Mesenteric fat pad (tissue), 1 donor: Measurements from ENCODE around the gene CCNE1. TPM values are rescaled to one million over a fixed set of nuclear protein-coding genes. Genes with fewer than 3 reads are reported as not detected.
"Not testable (repeated sequence)": the region's sequence is repeated elsewhere in the genome, so short reads cannot be mapped to it uniquely, and the experiment has no call there.

Source experiments
- DNase-seq: peaks from one replicate; pipeline ENCODE4 v3.0.0-alpha.2; 2020; ENCODE audit warnings: low spot score
- total RNA-seq: library from RNA; stranded (reverse); fragmentation: NEBNext Ultra II Directional; extraction: Animal tissue kit (Norgen Biotek cat#: 25700); gene quantifications from one replicate; pipeline ENCODE4 v1.2.1, GENCODE V29; 2021
- donor health status: DM: yes; HTN: yes; CAD: no.

The CCNE1 gene
- total RNA-seq, 1 donor from 2014 or later, result 2.0 TPM

DNA sequence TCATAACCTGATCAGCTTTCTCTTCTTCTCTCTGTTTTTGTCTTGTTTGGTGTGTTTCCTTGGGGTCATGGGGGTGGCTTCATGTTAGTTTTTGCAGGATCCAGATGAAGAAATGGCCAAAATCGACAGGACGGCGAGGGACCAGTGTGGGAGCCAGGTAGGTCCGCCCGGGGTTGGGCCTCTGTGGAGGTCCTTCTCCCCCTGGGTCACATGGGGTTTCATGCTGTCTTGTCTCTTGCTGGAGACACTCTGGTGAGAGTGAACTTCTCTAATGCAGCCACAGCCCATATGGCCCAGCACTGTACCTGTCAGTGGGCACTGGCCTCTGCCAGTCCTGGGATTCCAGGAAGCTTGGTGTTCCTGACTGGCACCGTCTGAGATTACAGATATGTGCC is 1.1 kb downstream of the CCNE1 start:
- DNase-seq, result no peak

DNA sequence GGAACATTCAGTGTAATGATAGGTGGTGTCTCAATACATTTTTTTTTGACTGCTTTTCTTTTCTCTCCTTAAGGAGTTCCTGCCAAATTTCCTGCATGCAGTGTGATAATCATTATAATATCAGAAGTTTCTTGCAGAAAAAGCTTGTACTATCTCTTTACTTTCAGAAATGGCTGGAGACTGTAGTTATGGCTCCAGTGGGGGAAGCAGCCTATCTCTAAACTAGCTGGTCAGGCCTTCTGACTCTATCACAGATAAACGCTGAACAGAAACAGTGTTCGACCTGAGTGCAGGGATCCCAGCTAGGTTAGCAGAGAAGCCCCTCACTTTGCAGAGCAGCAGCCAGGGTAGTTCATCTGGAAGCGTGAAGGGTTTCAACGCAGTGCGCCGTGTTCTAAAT is 1.9 kb downstream of the CCNE1 start:
- DNase-seq, result no peak

DNA sequence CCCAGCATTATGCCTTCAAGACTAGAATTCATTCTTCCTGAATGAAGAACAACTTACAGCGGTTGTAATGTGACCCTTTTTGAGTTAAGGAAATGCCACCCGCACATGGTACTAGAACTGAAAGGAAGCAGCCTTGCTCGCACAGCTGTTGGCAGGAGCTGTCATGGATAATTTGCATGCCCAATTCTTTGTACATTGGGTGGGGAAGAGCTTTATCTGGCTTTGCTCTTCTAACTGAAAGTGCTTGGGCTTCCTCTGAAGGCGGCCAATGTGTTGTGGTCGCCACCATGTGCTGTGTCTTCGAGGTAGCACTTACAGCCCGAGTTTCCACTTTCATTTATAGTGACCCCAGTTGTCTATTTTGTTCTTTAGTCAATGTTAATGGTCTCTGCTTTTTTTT is 3.4 kb downstream of the CCNE1 start:
- DNase-seq, result no peak

DNA sequence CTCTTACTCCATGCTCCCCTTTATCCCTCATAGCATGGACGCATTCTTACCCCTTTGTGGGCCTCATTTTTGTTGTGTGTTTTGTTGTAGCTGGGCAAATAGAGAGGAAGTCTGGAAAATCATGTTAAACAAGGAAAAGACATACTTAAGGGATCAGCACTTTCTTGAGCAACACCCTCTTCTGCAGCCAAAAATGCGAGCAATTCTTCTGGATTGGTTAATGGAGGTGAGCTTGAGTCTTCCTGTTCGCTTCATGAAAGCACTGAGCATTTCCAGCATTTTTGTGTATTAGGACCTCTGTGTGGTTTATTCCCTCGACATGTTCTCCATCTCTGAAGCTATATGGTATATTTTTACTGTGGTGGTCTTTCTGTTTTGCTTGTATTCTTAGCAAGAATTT is 5.5 kb downstream of the CCNE1 start:
- no peak for DNase-seq

DNA sequence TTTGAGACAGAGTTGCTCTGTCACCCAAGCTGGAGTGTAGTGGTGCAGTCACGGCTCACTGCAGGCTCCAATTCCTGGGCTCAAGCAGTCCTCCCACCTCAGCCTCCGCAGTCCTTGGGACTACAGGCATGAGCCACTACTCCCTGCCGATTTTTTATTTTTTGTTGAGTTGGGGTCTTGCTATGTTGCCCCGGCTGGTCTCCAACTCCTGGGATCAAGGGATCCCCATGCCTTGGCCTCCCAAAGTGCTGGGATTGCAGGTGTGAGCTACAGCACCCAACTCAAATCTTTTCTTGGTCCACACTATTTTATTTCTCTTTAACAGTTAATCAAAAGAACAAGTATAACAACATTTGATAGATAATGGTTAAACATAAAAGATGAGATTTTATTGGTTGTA is 7.5 kb downstream of the CCNE1 start:
- no peak for DNase-seq

DNA sequence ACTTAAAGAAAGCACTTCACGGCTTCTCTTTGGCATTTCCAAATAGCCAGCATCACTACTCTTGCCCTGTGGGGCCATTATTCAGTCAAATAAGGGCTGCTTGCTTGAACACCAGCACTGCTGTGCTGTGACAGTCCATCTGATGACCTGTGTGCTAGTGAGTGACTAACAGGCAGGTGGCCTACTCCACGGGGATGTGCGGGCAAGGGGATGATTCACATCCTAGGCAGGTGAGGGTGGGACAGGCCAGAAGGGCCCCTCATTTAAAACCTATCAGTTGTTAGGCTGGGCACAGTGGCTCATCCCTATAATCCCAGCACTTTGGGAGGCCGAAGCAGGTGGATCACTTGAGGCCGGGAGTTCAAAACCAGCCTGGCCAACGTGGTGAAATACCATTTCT is 8.2 kb downstream of the CCNE1 start:
- DNase-seq, result no peak

DNA sequence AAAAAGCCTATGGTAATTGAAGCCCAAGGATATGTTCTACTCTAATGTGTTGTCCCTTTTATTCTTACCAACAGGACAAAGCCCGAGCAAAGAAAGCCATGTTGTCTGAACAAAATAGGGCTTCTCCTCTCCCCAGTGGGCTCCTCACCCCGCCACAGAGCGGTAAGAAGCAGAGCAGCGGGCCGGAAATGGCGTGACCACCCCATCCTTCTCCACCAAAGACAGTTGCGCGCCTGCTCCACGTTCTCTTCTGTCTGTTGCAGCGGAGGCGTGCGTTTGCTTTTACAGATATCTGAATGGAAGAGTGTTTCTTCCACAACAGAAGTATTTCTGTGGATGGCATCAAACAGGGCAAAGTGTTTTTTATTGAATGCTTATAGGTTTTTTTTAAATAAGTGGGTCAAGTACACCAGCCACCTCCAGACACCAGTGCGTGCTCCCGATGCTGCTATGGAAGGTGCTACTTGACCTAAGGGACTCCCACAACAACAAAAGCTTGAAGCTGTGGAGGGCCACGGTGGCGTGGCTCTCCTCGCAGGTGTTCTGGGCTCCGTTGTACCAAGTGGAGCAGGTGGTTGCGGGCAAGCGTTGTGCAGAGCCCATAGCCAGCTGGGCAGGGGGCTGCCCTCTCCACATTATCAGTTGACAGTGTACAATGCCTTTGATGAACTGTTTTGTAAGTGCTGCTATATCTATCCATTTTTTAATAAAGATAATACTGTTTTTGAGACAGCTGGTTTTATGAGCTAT is 12.0 kb downstream of the CCNE1 start:
- DNase-seq, result peak; percentile 47

DNA sequence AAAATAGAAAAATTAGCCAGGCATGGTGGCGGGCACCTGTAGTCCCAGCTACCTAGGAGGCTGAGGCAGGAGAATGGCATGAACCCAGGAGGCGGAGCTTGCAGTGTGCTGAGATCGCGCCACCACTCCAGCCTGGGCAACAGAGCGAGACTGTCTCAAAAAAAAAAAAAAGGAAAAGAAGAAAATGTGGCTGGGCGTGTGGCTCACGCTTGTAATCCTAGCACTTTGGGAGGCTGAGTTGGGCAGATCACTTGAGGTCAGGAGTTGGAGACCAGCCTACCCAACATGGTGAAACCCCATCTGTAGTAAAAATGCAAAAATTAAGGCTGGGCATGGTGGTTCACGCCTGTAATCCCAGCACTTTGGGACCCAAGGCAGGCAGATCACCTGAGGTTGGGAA is 13.5 kb downstream of the CCNE1 start:
- DNase-seq, result not testable (repeated sequence)

DNA sequence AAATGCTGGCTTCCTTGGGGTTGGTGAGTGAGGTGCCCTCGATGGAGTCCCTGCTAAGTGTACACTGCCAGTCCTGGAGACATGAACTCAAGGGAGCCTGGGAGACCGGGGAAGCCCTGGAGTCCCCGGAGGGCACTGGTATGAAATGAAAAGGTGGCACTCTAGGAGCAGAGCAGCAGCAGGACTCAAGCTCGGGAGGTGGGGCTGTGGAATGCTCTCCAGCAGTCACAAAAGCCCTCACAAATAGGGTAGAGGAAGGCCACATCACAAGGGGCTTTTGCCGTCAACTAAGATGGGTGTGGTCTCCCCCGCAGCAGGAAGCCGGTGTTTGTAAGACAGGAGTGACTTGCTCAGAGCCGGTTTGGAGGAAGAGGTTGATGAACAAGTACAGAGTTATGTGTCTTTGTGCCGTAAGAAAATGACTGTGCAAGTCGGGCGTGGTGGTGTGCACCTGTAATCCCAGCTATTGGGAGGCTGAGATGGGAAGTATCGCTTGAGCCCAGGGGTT is 19.3 kb downstream of the CCNE1 start:
- DNase-seq, result peak; percentile 78

DNA sequence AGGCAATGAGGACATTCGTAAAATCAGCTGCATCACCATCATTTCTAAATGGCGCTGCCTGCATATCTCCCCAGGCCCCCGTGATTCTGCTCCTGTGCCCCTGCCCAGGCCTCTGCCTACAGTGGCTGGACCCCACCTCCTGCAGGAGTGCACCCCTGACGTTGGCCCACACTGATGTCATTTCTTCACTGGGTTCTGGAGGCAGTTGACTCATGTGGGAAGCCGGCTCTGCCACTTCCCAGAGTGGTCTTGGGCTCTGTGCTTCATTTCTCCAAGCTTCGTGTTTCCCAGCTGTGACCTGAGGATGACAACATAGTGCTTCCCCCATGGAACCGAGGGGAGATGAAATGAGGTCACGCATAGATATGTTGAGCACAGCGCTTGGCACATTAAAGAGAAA is 19.9 kb downstream of the CCNE1 start:
- peak; percentile 65 for DNase-seq

DNA sequence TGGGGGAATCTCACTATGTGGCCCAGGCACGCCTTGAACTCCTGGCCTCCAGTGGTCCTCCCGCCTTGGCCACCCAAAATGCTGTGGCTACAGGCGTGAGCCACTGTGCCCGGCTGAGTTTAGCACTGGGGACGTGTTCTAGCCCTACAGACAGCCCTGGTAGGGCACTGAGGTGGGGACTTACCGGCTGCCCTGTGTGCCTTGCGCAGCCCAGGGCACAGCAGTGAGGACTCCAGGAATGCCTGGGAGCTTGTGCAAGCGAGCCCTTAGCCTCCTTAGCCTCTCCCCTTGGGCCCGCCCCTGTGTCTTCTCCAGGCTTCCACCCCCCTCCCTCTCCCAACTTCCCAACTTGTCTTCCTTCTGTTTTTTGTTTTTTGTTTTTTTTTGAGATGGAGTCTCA is 21.0 kb downstream of the CCNE1 start:
- peak; percentile 59 for DNase-seq

DNA sequence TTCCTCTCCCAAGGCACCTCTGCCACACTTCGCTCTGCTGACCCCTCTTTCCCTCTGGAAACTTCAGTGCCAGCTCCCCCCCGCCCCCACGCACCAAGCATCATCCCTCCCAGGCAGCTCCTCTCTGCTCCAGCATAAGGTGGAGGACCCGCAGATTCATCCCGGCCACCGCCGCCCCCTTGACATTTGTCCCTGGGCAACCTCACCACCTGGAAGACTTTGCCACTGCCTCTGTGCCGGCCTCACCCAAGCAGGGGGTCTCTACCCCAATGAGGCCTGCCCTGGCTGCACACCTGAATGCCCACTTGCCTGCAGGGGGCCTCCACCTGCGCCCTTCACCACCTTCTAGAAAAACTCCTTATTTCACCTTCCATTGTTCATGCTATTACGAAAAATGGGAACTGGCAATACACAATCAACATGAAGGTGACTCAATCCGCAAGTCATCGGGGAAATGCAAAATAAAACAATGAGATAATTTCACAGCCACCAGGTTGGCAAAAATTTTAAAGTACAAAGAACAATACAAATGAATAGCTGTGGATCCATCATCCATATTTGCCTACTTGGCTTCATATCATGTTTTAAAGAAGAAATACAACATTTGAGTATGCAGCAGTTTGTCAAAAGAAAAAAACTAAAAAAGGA is 21.9 kb downstream of the CCNE1 start:
- DNase-seq, result peak; percentile 69

DNA sequence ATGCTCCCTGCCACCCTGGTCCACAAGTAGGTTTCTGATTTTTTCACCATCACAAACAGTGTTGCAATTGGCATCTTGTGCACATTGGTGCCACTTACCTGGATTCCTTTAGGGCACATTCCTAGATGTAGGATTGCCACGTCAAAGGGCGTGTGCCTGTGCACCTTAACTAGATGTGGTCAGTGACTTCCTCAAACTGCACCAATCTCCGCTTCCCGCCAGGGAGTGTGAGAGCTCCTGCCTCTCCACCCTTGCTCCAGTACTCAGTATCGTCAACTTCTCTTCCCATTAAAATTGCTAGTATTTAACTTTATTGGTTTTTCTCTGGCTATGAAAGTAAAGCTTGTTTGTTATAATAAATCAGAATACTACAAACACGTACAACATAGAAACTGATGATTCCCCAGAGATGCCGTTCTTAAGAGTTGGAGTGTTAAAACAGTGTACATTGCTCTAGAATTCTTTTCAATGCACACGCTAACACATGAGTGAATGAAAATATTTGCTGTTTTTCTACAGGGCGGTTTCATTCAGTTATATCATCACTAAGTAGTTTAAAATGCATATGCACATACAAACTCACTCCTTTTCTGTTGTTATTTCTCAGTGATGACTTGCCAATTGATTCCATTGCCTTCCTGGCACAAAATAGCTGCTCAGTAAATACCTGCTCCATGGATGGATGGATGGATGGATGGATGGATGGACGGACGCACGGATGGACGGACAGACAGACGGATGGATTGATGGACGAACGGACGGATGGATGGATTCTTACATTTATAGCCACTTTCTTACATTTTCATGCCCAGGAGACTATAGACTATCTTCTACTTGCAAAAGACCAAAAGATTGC is 23.4 kb downstream of the CCNE1 start:
- DNase-seq, result peak; percentile 8

DNA sequence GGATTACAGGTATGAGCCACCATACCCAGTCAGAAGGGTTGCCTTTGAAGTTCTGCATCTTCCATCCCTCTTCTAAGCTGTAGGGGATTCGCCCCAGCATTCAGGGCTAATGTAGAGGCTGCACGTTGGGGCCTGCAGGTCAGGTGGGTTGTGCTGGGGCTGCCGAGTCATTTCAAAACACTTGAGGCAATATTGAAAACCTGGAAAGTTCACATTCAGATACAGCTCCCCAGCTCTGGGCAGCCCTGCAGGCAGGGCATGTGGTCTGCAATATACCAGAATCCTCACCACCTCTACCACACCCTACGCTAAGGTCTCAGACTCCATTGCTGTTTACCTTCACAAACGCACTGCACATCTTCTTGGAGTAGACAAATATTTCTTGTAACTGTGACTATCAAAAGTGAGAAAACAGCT is 24.6 kb downstream of the CCNE1 start:
- no peak for DNase-seq

DNA sequence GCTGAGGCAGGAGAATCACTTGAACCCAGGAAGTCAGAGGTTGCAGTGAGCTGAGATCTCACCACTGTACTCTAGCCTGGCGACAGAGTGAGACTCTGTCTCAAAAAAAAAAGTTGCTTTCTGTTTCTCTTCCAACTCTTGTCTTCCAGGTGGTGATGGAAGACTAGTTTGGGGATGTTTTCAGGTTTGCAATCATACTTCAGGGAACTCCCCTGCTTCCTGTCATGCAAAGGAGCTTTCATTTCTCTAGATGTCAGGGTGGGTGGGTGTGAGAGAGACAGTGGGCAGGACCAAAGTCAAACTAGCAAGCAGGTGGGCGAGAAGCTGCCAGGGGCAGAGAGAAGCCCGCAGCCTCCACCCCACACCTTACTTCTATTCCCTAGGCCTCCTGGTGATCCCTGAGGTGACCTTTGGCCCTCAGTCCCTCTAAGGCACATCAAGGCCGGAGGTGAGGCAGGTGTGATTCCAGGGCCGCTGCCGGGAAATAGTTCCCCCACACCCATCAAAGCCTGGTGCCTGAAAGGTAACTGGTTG is 25.7 kb downstream of the CCNE1 start:
- no peak for DNase-seq

DNA sequence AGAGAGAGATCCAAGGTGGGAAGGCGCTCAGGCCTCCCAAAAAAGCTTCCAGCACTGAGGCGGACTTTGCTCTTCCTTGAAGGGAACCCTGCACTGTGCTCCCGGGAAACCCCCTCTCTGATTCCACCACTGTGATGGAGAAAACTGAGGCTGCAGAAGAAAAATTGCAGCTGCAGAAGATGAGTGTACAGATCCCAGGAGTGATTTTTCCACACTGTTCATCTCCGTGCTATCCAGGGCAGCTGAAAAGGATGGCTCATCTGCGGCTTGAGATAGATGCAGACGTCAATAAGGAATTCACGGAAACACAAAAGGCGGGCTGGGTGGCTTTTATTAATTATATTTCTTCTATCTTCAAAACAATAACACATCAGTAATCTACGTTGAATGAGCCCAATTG is 26.2 kb downstream of the CCNE1 start:
- no peak for DNase-seq

DNA sequence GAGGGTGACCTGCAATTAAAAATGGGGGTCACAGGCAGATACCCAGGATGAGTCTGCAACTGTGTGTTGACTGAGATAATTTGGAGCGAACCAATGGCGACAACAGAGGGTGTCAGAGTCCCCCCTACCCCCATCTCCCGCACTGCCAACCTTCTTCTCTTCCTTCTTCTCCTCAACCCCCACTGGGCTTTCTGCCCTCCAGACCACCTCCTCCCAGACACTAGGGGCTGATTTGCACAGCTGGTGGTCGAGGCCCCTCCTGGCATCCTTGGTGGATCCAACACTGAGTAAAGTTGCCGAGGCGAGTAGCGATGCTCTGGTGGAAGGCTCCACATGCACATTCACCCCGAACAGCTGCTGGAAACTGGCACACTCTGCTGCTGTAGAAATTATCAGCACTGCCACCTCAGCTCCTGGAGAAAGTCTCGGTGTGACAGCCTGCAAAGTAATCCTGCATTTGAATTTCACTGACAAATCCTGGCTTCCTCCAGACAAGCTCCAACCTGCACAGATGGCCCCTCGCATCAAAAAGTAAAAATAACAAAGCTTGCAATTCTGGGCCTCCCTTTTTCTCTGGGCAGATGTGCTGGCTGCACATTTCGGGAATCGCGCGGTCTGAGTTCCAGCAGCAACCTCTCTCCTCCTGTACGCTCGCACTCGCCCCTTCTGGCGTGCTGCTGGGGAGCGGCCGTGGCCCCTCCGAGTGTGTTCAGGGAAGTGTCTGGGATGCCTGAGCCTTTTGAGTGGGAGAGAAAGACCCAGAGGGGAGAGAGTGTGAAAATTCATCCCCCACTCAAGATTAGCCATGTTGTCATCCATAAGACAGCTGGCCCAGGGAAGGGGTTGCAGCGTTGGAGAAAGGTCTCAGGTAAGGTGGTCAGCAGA is 28.5 kb downstream of the CCNE1 start:
- DNase-seq, result no peak

DNA sequence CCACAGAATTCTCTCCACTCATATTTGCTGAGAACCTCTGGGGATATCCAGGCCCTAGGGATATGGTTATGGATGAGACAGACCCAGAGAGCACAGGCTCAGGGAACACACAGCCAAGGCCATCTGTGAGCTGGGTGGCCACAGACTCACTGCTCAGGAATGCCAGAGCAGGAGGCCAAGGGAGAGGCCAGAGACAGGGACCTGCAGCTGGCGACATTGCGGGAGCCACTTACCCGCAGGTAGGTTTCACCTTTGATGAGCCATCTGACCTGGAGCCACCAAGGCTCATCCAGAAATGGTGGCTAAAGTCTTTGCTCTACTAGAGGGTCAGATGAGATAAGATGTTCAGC is 29.4 kb downstream of the CCNE1 start:
- DNase-seq, result no peak

DNA sequence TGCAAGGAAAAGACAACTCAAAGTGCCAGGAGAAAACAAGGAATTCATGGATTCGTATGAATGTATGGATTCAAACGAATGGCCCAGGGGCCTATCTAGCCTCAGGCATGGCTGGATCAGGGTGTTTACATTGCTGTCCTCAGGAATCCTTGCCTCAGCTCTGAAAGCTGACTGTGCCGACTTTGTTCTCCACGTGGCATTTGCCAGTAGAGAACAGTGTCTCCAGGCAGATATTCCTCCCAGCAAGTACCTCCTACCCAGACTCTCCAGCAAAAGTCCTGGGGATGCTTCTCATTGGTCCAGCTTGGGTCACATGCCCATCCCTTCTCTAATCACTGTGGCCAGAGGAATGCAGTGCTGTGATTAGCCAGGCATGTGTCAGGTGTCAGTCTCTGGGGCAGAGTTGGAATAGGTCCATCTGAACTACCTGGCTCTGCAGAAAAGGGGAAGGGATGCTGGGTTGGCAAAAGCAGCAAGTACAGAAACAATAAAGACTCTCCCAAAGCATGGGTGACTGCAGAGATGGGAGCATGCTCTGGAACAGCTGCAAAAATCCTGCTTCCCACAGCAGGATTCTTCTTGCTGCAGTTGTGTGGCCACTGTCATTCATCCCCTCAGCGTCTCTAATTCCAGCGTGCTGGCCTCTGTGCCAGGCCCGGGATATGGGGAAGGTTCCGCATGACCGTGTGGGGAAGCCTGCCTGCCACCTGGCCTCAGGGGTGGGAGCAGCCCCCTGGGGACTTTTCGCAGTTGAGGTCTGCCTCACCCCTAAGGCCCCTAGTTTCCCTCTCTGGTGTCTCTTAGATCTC is 30.0 kb downstream of the CCNE1 start:
- no peak for DNase-seq
